ENCODE data around the gene CYBC1.

The CYBC1 gene

DNA sequence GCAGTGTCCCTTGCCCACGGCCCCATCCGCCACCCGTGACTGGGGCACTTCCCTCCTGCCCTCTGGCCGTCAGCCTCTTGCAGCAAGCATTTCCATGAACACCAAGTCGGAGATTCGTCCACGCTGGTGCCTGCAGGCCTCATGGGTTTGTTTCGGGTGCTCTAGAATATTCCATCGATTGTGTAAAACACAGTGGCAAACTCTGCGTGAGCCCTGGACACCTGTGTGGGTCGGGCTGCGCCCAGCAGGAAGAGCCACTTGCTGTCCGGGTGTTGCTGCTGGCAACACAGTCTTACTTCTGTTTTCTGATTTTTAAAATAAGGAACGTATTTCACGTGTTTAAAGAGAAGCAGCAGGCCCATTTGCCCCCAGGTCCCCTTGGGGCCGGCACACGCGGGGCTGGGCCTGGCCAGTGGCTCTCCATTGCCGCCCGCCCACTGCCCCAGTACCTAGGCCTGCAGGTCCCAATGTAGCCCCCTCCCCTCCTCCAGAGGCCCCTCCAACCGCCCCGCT lies 10.0 kb downstream of the CYBC1 start:
- Histone ChIP-seq H2BK120ac (ENCODE audit: low read depth, low read length) (no peak overlapping the region), H3K4me2 (ENCODE audit: insufficient read depth, low read length, poor library complexity, severe bottlenecking) (no peak overlapping the region), H3K36me3 (replicated peaks in 1 of 2; ENCODE audit: control insufficient read depth in 2 of 2, insufficient read depth in 2 of 2, low read length in 2 of 2) (peaks cover 22 to 38% of the 10 kb centered on the region in 2 donors), H2AFZ (ENCODE audit: low read length) (no peak overlapping the region), H2AK5ac (ENCODE audit: low read depth, low read length) (no peak overlapping the region), H3K4me3 (ENCODE audit: low read length in 2 of 2) (no peak overlapping the region), H4K8ac (ENCODE audit: low read depth, low read length) (peak overlapping the region; percentile 43), H2BK15ac (ENCODE audit: low read length) (no peak overlapping the region), H3K4me1 (ENCODE audit: control insufficient read depth in 2 of 2, insufficient read depth in 1 of 2, low read depth in 1 of 2, low read length in 2 of 2) (peaks cover 0 to 2% of the 10 kb centered on the region in 2 donors), H3K4ac (ENCODE audit: low read length) (no peak overlapping the region), H3K14ac (ENCODE audit: low read length) (no peak overlapping the region), H3K79me1 (ENCODE audit: low read depth, low read length) (peaks cover 8% of the 10 kb centered on the region), H3K9me3 (replicated peaks in 1 of 2; ENCODE audit: control insufficient read depth in 2 of 2, insufficient read depth in 1 of 2, low read depth in 1 of 2, low read length in 2 of 2) (peaks cover 0 to 2% of the 10 kb centered on the region in 2 donors), H2BK5ac (ENCODE audit: low read length) (peak overlapping the region; percentile 68), H3K27me3 (ENCODE audit: control insufficient read depth in 3 of 3, insufficient read depth in 3 of 3, low read depth in 1 of 3, low read length in 3 of 3) (no peaks in the 10 kb centered on the region), H4K91ac (ENCODE audit: low read depth, low read length, poor library complexity) (no peak overlapping the region), H2BK12ac (ENCODE audit: low read length) (no peak overlapping the region), H3K23ac (ENCODE audit: low read depth, low read length, poor library complexity) (peak overlapping the region; percentile 57), H3K18ac (ENCODE audit: low read length) (peak overlapping the region; percentile 42), H3K27ac (replicated peaks; ENCODE audit: low read length) (no peak overlapping the region), H3K9ac (ENCODE audit: low read depth, low read length, poor library complexity) (no peak overlapping the region)
- DNase-seq (ENCODE audit: low spot score) = no peak
- no CpG with 5 or more reads among the region's 22 CpGs for WGBS, 2 donors (ENCODE audit: extremely low coverage in 2 of 2, insufficient read length in 2 of 2, insufficient replicate concordance in 1 of 2)

DNA sequence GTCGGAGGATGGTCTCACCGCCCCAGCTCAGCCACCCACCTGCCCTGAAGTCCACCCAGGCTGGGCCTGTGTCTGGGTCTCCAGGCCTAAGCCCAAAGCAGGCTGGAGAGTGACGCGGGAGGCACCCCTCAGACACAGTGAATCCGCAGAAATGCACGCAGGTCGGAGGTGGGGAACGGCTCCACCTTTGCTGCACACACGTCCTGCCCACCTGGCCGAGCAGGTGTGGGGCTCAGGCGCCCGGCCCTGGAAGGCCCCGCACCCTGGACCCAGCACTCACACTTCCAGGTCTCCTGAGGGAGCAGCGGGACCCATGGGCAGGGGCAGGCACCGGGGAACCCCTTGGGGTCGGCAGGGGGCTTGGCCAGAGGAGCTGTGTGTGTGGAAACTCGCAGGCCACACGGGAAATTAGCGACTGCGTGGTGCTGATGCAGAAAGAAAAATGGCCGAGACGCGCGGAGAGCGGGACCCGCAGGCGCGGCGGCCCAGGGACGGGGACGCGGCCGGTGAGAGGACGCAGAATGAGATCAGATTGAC lies 10.7 kb downstream of the CYBC1 start:
- Histone ChIP-seq H2AK5ac (ENCODE audit: low read depth, low read length) (peak overlapping the region; percentile 46), H3K79me1 (ENCODE audit: low read depth, low read length) (peaks cover 6% of the 10 kb centered on the region), H3K18ac (ENCODE audit: low read length) (no peak overlapping the region), H3K9ac (ENCODE audit: low read depth, low read length, poor library complexity) (peak overlapping the region; percentile 81), H2BK120ac (ENCODE audit: low read depth, low read length) (no peak overlapping the region), H3K36me3 (replicated peaks in 1 of 2; ENCODE audit: control insufficient read depth in 2 of 2, insufficient read depth in 2 of 2, low read length in 2 of 2) (peaks cover 22 to 31% of the 10 kb centered on the region in 2 donors), H4K8ac (ENCODE audit: low read depth, low read length) (no peak overlapping the region), H3K14ac (ENCODE audit: low read length) (no peak overlapping the region), H3K4me1 (ENCODE audit: control insufficient read depth in 2 of 2, insufficient read depth in 1 of 2, low read depth in 1 of 2, low read length in 2 of 2) (peaks cover 3 to 5% of the 10 kb centered on the region in 2 donors), H4K91ac (ENCODE audit: low read depth, low read length, poor library complexity) (no peak overlapping the region), H3K4ac (ENCODE audit: low read length) (no peak overlapping the region), H3K9me3 (replicated peaks in 1 of 2; ENCODE audit: control insufficient read depth in 2 of 2, insufficient read depth in 1 of 2, low read depth in 1 of 2, low read length in 2 of 2) (peaks cover 0 to 2% of the 10 kb centered on the region in 2 donors), H3K4me3 (ENCODE audit: low read length in 2 of 2) (no peak overlapping the region), H3K27ac (replicated peaks; ENCODE audit: low read length) (no peak overlapping the region), H3K23ac (ENCODE audit: low read depth, low read length, poor library complexity) (peak overlapping the region; percentile 55), H3K27me3 (ENCODE audit: control insufficient read depth in 3 of 3, insufficient read depth in 3 of 3, low read depth in 1 of 3, low read length in 3 of 3) (no peaks in the 10 kb centered on the region), H2BK5ac (ENCODE audit: low read length) (peak overlapping the region; percentile 87), H2AFZ (ENCODE audit: low read length) (no peak overlapping the region), H2BK15ac (ENCODE audit: low read length) (no peak overlapping the region), H2BK12ac (ENCODE audit: low read length) (no peak overlapping the region), H3K4me2 (ENCODE audit: insufficient read depth, low read length, poor library complexity, severe bottlenecking) (no peak overlapping the region)
- no peak for DNase-seq (ENCODE audit: low spot score)
- no CpG with 5 or more reads among the region's 34 CpGs for WGBS, 2 donors (ENCODE audit: extremely low coverage in 2 of 2, insufficient read length in 2 of 2, insufficient replicate concordance in 1 of 2)

DNA sequence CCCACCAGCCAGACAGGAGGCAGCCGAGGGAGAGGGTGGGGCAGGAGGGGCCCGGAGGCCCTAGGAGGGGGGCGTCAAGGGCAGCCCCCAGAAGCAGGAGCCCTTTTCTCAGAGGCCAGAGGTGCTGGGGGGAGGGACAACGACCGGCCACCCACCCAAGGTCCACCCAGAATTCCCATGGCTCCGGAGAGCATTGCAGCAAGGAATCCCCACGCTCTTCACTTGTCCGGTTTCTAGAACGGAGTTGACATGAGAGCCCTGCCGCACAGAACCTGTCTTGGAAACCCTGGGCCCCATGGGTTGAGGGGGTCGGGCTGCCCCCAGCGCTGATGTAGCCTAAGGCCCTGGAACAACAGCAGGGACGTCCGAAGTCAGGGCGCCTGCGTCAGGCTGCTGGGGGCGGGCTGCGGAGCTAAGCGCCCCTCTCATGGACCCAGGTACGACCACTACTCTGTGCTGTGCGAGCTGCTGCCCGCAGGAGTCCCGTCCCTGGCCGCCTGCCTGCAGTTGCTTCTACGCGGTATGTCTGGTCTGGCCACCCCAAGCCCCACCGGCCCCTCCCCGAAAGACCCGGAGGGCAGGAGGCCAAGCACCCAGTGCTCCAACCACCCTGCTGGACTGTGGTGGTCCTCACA lies 11.2 kb downstream of the CYBC1 start:
- Histone ChIP-seq H3K23ac (ENCODE audit: low read depth, low read length, poor library complexity) (peak overlapping the region; percentile 55), H4K91ac (ENCODE audit: low read depth, low read length, poor library complexity) (no peak overlapping the region), H2AFZ (ENCODE audit: low read length) (no peak overlapping the region), H3K14ac (ENCODE audit: low read length) (no peak overlapping the region), H3K27me3 (ENCODE audit: control insufficient read depth in 3 of 3, insufficient read depth in 3 of 3, low read depth in 1 of 3, low read length in 3 of 3) (no peaks in the 10 kb centered on the region), H3K27ac (replicated peaks; ENCODE audit: low read length) (no peak overlapping the region), H3K4ac (ENCODE audit: low read length) (no peak overlapping the region), H3K18ac (ENCODE audit: low read length) (no peak overlapping the region), H3K4me1 (ENCODE audit: control insufficient read depth in 2 of 2, insufficient read depth in 1 of 2, low read depth in 1 of 2, low read length in 2 of 2) (peaks cover 3 to 5% of the 10 kb centered on the region in 2 donors), H2AK5ac (ENCODE audit: low read depth, low read length) (peak overlapping the region; percentile 46), H3K36me3 (replicated peaks in 1 of 2; ENCODE audit: control insufficient read depth in 2 of 2, insufficient read depth in 2 of 2, low read length in 2 of 2) (peaks cover 19 to 25% of the 10 kb centered on the region in 2 donors), H3K4me2 (ENCODE audit: insufficient read depth, low read length, poor library complexity, severe bottlenecking) (no peak overlapping the region), H2BK15ac (ENCODE audit: low read length) (no peak overlapping the region), H4K8ac (ENCODE audit: low read depth, low read length) (no peak overlapping the region), H3K4me3 (ENCODE audit: low read length in 2 of 2) (no peak overlapping the region), H2BK5ac (ENCODE audit: low read length) (peak overlapping the region; percentile 87), H2BK12ac (ENCODE audit: low read length) (no peak overlapping the region), H3K79me1 (ENCODE audit: low read depth, low read length) (peaks cover 6% of the 10 kb centered on the region), H2BK120ac (ENCODE audit: low read depth, low read length) (no peak overlapping the region), H3K9ac (ENCODE audit: low read depth, low read length, poor library complexity) (peak overlapping the region; percentile 81), H3K9me3 (replicated peaks in 1 of 2; ENCODE audit: control insufficient read depth in 2 of 2, insufficient read depth in 1 of 2, low read depth in 1 of 2, low read length in 2 of 2) (peaks cover 0 to 2% of the 10 kb centered on the region in 2 donors)
- DNase-seq (ENCODE audit: low spot score) = no peak
- no CpG with 5 or more reads among the region's 29 CpGs for WGBS, 2 donors (ENCODE audit: extremely low coverage in 2 of 2, insufficient read length in 2 of 2, insufficient replicate concordance in 1 of 2)

DNA sequence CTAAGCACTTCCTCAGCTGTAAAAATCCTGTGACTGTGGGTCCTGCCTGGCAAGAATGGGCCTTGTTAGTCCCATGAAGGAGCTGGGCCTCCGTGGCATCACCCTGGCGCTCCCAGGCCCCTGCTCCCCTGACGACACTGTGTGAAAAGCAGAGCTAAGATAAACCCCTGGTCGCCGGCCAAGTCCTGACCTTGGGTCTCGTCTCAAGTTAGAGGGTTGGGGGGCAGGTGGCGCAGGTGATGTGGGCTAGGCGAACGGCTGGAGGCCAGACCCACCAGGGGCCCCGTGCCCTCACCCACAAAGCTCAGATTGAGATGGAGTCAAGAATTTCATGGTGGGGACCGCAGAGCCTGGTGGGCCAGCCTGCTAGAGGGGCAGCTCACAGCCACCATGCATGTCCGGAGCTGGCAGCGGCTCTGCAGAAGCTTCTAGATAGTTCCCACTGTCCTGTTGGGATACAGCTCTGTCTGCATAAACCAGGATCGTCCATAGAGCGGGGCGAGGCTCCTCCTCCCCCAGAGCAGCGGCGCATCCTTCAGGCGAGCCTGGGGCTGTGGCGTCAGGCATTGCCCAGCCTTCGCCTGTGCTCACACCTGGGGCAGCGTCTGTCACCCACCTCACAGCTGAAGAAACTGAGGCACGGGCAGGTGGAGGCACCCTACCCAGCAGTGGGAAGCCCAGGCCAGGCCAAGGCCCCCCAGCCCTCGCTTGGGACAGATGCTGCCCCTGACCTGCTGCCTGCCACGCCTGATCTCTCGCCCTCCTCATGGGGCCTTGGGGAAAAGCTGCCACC lies 12.0 kb downstream of the CYBC1 start:
- Histone ChIP-seq H2BK15ac (ENCODE audit: low read length) (no peak overlapping the region), H2BK120ac (ENCODE audit: low read depth, low read length) (no peak overlapping the region), H3K14ac (ENCODE audit: low read length) (peak overlapping the region; percentile 75), H3K36me3 (replicated peaks in 1 of 2; ENCODE audit: control insufficient read depth in 2 of 2, insufficient read depth in 2 of 2, low read length in 2 of 2) (peaks cover 14 to 20% of the 10 kb centered on the region in 2 donors), H2AFZ (ENCODE audit: low read length) (no peak overlapping the region), H2BK5ac (ENCODE audit: low read length) (peak overlapping the region; percentile 66), H3K4ac (ENCODE audit: low read length) (no peak overlapping the region), H3K27me3 (ENCODE audit: control insufficient read depth in 3 of 3, insufficient read depth in 3 of 3, low read depth in 1 of 3, low read length in 3 of 3) (no peaks in the 10 kb centered on the region), H2BK12ac (ENCODE audit: low read length) (no peak overlapping the region), H3K4me1 (ENCODE audit: control insufficient read depth in 2 of 2, insufficient read depth in 1 of 2, low read depth in 1 of 2, low read length in 2 of 2) (peaks cover 3 to 5% of the 10 kb centered on the region in 2 donors), H3K23ac (ENCODE audit: low read depth, low read length, poor library complexity) (no peak overlapping the region), H4K91ac (ENCODE audit: low read depth, low read length, poor library complexity) (no peak overlapping the region), H3K4me2 (ENCODE audit: insufficient read depth, low read length, poor library complexity, severe bottlenecking) (no peak overlapping the region), H3K9me3 (replicated peaks in 1 of 2; ENCODE audit: control insufficient read depth in 2 of 2, insufficient read depth in 1 of 2, low read depth in 1 of 2, low read length in 2 of 2) (peaks cover 0 to 2% of the 10 kb centered on the region in 2 donors), H3K4me3 (ENCODE audit: low read length in 2 of 2) (no peak overlapping the region), H3K79me1 (ENCODE audit: low read depth, low read length) (peaks cover 4% of the 10 kb centered on the region), H4K8ac (ENCODE audit: low read depth, low read length) (no peak overlapping the region), H3K18ac (ENCODE audit: low read length) (no peak overlapping the region), H3K27ac (replicated peaks; ENCODE audit: low read length) (no peak overlapping the region), H2AK5ac (ENCODE audit: low read depth, low read length) (no peak overlapping the region), H3K9ac (ENCODE audit: low read depth, low read length, poor library complexity) (no peak overlapping the region)
- no peak for DNase-seq (ENCODE audit: low spot score)
- no CpG with 5 or more reads among the region's 26 CpGs for WGBS, 2 donors (ENCODE audit: extremely low coverage in 2 of 2, insufficient read length in 2 of 2, insufficient replicate concordance in 1 of 2)

Data from neuronal stem cell (in vitro differentiated cells).